ENCODE results near the gene COX4I2. TPM values are rescaled to one million over a fixed set of nuclear protein-coding genes. Genes with fewer than 3 reads are reported as not detected.
"Not testable (repeated sequence)": the region's sequence is repeated elsewhere in the genome, so short reads cannot be mapped to it uniquely, and the experiment has no call there.

Gene COX4I2
- total RNA-seq, 1 donor from 2014 or later: 61.4 TPM

GRCh38 chr20:31605902-31606803, 31.6 kb upstream of the COX4I2 start:
- no peaks in the 10 kb centered on the region for H3K9me3 ChIP-seq
- no peaks in the 10 kb centered on the region for H3K27me3 ChIP-seq
- peaks cover 0 to 14% of the 10 kb centered on the region in 2 donors for H3K36me3 ChIP-seq
- peak overlapping the region; percentile 83 to 88 for H3K4me3 ChIP-seq
- peaks cover 0 to 25% of the 10 kb centered on the region in 2 donors for H3K4me1 ChIP-seq
- DNase-seq (ENCODE audit: low spot score in 2 of 2): peak in 1 of 2 donors; percentile 74
- H3K27ac ChIP-seq: peak overlapping the region; percentile 89 to 98
- no peak for TF ChIP-seq CTCF (IDR thresholded peaks at IDR 0.05)
- intact Hi-C loops (cut with DNase I): no loop called here

GRCh38 chr20:31606804-31607639, 30.7 kb upstream of the COX4I2 start:
- no peaks in the 10 kb centered on the region for H3K9me3 ChIP-seq
- peak overlapping the region; percentile 89 to 98 for H3K27ac ChIP-seq
- TF ChIP-seq CTCF (IDR thresholded peaks at IDR 0.05): no peak
- intact Hi-C loops (cut with DNase I): no loop called here
- no peaks in the 10 kb centered on the region for H3K27me3 ChIP-seq
- peaks cover 0 to 14% of the 10 kb centered on the region in 2 donors for H3K36me3 ChIP-seq
- H3K4me1 ChIP-seq: peaks cover 0 to 25% of the 10 kb centered on the region in 2 donors
- H3K4me3 ChIP-seq: peak overlapping the region; percentile 83 to 88
- no peak for DNase-seq (ENCODE audit: low spot score in 2 of 2)

GRCh38 chr20:31607640-31608250, 30.0 kb upstream of the COX4I2 start:
- H3K4me1 ChIP-seq: peaks cover 0 to 25% of the 10 kb centered on the region in 2 donors
- TF ChIP-seq CTCF (IDR thresholded peaks at IDR 0.05): no peak
- no peak for DNase-seq (ENCODE audit: low spot score in 2 of 2)

GRCh38 chr20:31608251-31608945, 29.3 kb upstream of the COX4I2 start:
- intact Hi-C loops (cut with DNase I): no loop called here

More at GRCh38 chr20:31607640-31608250, 30.0 kb upstream of the COX4I2 start:
- peak overlapping the region; percentile 83 to 88 for H3K4me3 ChIP-seq
- H3K27me3 ChIP-seq: no peaks in the 10 kb centered on the region
- peak overlapping the region; percentile 89 to 98 for H3K27ac ChIP-seq
- H3K9me3 ChIP-seq: no peaks in the 10 kb centered on the region
- H3K36me3 ChIP-seq: peaks cover 0 to 14% of the 10 kb centered on the region in 2 donors
- intact Hi-C loops (cut with DNase I): no loop called here

GRCh38 chr20:31612271-31612640, 25.5 kb upstream of the COX4I2 start:
- H3K4me1 ChIP-seq: peaks cover 0 to 20% of the 10 kb centered on the region in 2 donors
- H3K4me3 ChIP-seq; H3K9me3 ChIP-seq; H3K36me3 ChIP-seq; H3K27me3 ChIP-seq; DNase-seq (ENCODE audit: low spot score in 2 of 2); H3K27ac ChIP-seq: not testable (repeated sequence)
- intact Hi-C loops (cut with DNase I): loop anchor here (1.0 kb wide), 1 partner anchor 49 kb away; no protein-coding TSS in a partner anchor

More at GRCh38 chr20:31608251-31608945, 29.3 kb upstream of the COX4I2 start:
- Histone ChIP-seq H3K4me3 (peak overlapping the region; percentile 83 to 88), H3K4me1 (peaks cover 0 to 22% of the 10 kb centered on the region in 2 donors), H3K27me3 (no peaks in the 10 kb centered on the region), H3K27ac (peak overlapping the region; percentile 89 to 98), H3K36me3 (peaks cover 0 to 14% of the 10 kb centered on the region in 2 donors), H3K9me3 (no peaks in the 10 kb centered on the region)
- no peak for TF ChIP-seq CTCF (IDR thresholded peaks at IDR 0.05)
- peak in 1 of 2 donors; percentile 85 for DNase-seq (ENCODE audit: low spot score in 2 of 2)
